Kidney tubule cell (primary cell): ENCODE results near the gene CRB3.
"Not testable (repeated sequence)": the region's sequence is repeated elsewhere in the genome, so short reads cannot be mapped to it uniquely, and the experiment has no call there.

Experiments
- DNase-seq: peaks from one replicate; pipeline ENCODE4 v3.0.0-alpha.2; 2018; ENCODE audit warnings: low spot score

CRB3 gene, protein sequence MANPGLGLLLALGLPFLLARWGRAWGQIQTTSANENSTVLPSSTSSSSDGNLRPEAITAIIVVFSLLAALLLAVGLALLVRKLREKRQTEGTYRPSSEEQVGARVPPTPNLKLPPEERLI

DNA sequence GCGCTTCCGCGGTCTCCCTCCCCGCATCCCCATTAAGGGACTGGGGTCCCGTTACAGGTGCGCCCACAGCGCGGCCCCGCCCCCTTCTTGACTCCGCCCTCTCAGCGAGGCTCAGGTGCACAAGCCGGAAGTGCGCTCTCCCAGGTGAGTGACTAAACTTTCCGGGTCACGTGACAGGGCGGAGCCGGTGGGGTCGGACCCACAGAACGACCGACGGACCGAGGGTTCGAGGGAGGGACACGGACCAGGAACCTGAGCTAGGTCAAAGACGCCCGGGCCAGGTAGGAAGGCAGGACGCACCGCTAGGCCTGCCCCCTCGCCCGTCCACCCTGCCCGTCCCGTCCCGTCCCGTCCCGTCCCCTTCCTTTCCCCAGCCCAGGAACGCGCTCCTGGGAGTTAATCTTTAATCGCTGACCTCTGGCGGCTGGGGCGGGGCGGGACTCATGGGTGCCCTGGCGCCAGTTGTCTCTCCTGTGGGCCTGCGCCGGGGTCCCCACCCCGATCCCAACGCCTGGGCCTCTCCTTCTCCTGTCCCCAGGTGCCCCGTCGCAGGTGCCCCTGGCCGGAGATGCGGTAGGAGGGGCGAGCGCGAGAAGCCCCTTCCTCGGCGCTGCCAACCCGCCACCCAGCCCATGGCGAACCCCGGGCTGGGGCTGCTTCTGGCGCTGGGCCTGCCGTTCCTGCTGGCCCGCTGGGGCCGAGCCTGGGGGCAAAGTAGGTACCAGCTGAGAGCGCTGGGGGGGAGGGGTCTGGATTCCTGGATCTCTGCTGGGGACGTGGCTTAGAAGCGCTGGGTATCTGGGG, at the start of gene CRB3:
CRB3 (plus strand) TSS at position 202 of the 804 bp plus-strand sequence; CDS start at position 633, 431 bp downstream.
- peak; percentile 87 for DNase-seq

GRCh38 chr19:6414793-6415590, 49.1 kb upstream of the CRB3 start:
- no peak for DNase-seq

- no peak for DNase-seq
Observed at GRCh38 chr19:6415591-6416190, 48.4 kb upstream of the CRB3 start.

- DNase-seq, result no peak
Observed at GRCh38 chr19:6416658-6417405, 47.2 kb upstream of the CRB3 start.

- peak; percentile 34 for DNase-seq
Observed at GRCh38 chr19:6417713-6418561, 46.1 kb upstream of the CRB3 start.

DNA sequence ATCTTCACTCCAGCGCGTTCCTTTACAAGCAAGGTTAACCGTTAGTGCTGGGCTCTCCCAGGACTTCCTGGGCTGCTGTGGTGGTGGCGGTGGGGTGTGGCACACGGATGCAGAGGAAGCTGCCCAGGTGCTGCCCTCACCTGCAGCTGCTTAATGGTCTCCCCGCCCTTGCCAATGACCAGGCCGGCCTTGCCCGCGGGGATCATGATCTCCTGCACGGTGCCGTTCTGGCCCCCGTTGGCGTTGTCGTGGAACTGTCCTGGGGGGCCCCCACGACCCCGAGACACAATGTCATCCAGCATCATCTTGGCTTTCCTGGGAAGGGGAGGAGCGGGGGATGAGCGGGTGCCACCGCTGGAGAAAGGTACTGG, 45.5 kb upstream of the CRB3 start:
- no peak for DNase-seq

DNA sequence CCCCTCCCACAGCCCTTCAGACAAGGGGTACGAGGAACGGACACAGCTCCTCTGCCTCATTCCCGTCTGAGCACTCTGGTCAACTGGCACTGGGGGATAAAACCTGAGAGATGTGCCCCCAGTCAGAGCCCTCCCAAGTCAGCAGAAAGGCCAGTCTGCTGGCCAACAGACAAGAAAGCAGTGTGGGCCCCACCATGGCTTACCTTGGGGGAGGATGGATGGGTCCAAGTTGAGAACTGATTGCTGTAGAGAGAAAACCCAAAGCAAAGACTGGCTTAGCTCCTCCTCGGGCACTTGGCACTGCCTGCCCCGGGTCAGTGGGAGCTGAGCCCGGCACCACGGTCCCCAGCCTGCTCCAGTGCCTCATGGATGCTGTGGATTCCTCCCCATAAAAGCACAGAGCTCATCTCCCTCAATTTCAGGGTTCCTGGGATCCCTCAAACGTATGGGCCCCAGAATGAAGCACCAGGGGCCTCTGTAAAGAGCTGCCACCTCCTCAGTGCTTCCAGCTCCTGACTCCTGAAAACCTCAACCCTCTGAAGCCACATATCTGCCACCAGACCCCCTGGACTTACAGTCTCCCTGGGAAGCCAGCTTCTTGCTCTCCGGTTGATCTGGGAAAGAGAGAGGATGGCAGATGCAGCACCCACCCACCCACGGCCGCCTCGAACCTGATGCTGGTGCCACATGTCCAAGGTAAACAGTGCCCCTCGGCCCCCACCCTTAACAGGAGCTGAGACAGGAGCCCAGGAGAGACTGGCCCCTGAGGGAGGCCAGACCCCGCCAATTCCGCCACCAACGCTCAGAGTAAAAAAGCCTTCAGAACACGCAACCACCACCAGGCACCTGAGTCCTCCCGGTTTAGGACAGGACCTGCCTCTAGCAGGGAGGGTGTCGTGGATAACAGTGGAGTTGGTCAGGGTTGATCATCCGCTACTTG, 42.7 kb upstream of the CRB3 start:
- no peak for DNase-seq

DNA sequence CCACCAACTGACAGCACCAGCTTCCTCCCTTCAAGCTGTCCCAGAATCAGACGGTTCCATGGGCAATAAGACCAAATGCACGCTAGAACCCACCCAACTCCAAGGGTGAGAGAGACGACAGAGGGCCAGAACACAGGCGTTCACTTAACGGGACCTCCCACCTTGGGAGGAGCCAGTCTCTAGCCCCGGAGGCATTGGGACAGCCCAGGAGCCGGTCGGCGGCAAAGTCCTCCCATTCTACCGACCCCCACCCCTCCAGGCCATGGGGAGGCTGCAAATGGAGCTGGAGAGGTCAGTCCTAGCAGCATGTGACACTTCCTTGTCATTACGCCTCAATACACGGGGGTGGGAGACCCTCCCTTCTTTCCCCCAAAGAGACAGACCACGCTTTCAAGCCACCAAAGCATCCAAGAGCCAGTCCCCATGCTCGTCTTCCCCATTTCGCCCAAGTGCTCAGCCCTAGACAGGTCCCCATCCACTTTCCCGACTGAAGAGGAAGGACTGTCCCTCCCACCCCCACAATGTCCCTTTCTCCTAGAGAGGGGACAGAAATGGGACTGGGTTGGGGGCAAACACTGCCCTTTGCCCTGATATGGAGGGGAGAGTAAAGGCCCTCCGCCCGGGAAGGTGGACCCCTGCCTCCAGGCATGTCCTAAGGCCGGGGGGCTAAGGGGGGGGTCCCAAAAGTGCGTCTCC, 40.4 kb upstream of the CRB3 start:
- peak; percentile 50 for DNase-seq

DNA sequence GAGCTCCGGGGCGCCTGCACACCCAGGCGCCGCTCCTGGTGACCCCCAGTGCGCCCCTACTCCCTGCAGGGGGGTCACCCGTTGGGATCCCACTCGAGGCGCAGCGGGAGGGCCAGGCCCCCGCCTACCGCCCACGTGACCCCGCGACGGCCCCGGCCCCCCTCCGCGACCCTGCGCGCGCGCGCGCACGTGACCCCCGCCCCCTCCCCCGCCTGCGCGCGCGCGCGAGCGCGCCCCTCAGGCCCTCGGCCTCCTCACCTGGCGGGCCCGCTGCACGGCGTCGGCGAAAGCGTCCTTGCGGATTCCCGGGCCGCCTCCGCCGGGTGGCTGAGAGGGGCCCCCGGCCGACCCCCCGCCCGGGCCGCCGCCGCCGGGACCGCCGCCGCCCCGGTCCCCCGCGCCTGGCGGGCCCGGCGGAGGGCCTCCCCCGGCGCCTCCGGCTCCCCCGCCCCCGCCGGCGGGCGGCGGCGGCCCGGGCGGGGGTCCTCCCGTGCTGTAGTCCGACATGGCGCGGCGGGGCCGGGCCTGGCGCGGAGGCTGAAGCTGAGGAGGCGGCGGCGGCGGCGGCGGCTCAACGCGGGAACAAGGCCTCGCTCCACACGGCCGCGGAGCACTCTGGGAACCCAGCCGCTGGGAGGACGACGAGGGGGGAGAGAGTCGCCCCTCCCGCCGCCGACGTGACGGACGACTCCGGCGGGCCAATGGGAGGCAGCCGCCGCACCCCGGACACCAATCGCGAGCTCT, 39.7 kb upstream of the CRB3 start, which contains the start of gene KHSRP:
KHSRP (minus strand) TSS at position 617 of the 744 bp plus-strand sequence; CDS start at position 507, 110 bp downstream.
- DNase-seq, result no peak

- peak; percentile 100 for DNase-seq
Observed at GRCh38 chr19:6424939-6425731, 38.9 kb upstream of the CRB3 start.

DNA sequence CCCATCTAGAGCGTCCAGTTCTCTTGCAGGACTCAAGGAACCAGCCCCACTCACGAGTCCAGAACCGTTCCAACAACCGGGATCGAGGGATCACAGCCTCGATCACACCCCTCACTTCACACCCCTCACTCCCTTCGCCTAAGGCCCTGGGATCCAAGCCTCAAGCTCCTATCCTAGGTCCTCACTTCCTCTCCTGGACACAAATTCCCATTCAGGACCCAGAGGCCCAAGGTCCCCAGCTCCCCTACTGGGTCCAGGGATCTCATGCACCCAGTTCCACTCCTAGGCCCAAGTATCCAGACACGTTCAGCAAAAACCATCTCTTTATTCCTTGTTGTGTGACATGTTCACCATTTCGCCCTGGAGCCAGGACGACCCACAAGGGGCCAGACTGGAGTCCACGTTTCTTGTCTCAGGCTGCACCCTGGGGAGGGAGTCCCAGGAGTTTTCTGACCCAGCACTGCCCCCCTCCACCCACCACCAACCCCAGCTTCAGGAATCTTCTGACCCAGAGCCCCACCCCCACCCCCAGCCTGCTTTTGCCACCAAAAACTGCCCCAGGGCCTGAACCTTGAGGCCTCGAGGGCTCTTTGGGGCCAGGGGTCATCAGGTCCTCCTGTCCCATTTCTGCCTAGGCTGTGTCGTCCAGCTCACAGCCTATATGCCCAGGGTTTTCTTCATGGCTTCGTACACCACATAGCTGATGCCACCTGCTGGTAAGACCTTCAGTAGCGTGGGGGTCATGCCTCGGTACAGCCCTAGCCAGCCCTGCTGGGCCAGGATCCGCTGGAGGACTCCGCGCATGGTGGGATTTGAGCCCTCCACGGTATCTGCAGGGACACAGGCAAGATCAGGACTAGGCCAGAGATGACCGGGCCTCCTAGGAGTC, 38.1 kb upstream of the CRB3 start:
- DNase-seq, result no peak

DNA sequence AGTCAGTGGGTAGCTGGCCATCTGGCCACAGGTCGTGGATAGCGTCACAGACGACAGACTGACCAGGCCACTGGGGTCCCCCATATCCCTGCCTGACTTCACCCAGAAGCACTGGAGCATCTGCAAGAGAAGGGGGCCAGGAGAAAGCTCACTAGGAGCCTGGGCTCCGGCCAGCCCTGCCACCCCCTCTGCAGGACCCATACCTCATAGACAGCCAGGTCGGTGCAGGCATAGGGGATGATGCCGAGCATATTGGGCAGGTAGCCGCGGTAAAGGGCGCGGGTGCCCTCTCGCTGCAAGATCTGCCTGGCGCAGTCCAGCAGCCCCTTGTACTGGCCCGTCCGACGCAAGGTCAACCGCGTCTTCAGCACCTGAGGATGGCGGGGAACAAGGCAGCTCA, 36.9 kb upstream of the CRB3 start:
- no peak for DNase-seq

DNA sequence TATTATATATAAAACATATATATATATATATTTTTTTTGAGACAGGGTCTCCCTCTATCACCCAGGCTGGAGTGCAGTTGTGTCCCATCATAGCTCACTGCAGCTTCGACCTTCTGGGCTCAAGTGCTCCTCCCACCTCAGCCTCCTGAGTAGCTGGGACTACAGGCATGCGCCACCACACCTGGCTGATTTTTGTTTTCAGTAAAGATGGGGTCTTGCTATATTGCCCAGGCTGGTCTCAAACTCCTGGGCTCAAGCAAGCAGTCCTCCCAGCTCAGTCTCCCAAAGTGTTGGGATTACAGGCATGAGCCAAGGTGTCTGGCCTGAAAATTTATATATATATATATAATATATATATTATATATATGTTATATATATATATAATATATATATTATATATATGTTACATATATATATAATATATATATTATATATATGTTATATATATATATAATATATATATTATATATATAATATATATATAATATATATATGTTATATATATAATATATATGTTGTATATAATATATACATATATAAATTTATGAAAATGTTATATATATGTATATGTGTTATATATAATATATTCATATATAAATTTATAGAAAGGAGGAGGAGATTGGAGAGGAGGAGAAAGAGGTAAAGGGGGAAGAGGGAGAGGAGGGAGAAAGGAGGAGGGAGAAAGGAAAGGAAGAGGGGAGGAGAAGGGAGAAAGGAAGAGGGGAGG, 35.2 kb upstream of the CRB3 start:
- not testable (repeated sequence) for DNase-seq

GRCh38 chr19:6429419-6430221, 34.5 kb upstream of the CRB3 start:
- DNase-seq, result no peak

GRCh38 chr19:6431891-6432290, 32.2 kb upstream of the CRB3 start:
- DNase-seq, result no peak
